Aorta (tissue), 5 donors: Measurements from ENCODE around the gene FGF14. TPM values are rescaled to one million over a fixed set of nuclear protein-coding genes. Genes with fewer than 3 reads are reported as not detected.

ENCODE experiments used
- ATAC-seq: fragments of 200-7000 bp; cut with Tn5 transposase; one replicate; pipeline ENCODE4 v1.9.1; 2022; ENCODE audit warnings: moderate library complexity; ENCODE audit not compliant: low FRiP score
- DNase-seq, 2 donors: peaks; one replicate each; pipeline ENCODE4 v3.0.0-alpha.2; 2020
- H3K27ac ChIP-seq, 2 donors: one replicate each; pipeline ENCODE4 v1.5.1; 2013; ENCODE audit warnings: low read length in 2 of 2, mild to moderate bottlenecking in 2 of 2, moderate library complexity in 2 of 2, control low read depth in 1 of 2, inconsistent platforms in 1 of 2, low read depth in 1 of 2
- H3K27me3 ChIP-seq, 2 donors: one replicate each; pipeline ENCODE4 v1.6.1; 2013; ENCODE audit warnings: control low read depth in 1 of 2, low read length in 1 of 2, mild to moderate bottlenecking in 1 of 2, moderate library complexity in 1 of 2; ENCODE audit not compliant: insufficient read depth in 2 of 2, control insufficient read depth in 1 of 2
- H3K36me3 ChIP-seq, 2 donors: one replicate each; pipeline ENCODE4 v1.6.1; 2013; ENCODE audit warnings: control low read depth in 1 of 2, low read length in 1 of 2, mild to moderate bottlenecking in 1 of 2; ENCODE audit not compliant: insufficient read depth in 2 of 2, control insufficient read depth in 1 of 2
- H3K4me1 ChIP-seq, 2 donors: one replicate each; pipeline ENCODE4 v1.6.1; 2013; ENCODE audit warnings: low read length in 2 of 2, control low read depth in 1 of 2, mild to moderate bottlenecking in 1 of 2, moderate library complexity in 1 of 2; ENCODE audit not compliant: insufficient read depth in 2 of 2, control insufficient read depth in 1 of 2
- H3K4me3 ChIP-seq, 2 donors: one replicate each; pipeline ENCODE4 v1.5.1; 2013; ENCODE audit warnings: low read length in 2 of 2, control low read depth in 1 of 2, mild to moderate bottlenecking in 1 of 2
- H3K9me3 ChIP-seq: one replicate; pipeline ENCODE4 v1.6.1; 2013; ENCODE audit warnings: mild to moderate bottlenecking, low read length; ENCODE audit not compliant: control insufficient read depth
- WGBS, 2 donors: extraction: QIAGEN DNeasy Blood & Tissue Kit; methylation state at CpG; one replicate each; pipeline ENCODE4 v1.1.7; 2013; 5-methylcytosine and 5-hydroxymethylcytosine counted together
- intact Hi-C, 2 donors: fragments of 100-400 bp; cut with DNase I; formaldehyde crosslinking; loops; one replicate each; pipeline versions ENCODE4 v1.14.2 to v1.15.0; 2022
- polyA plus RNA-seq, 2 donors: library from polyadenylated mRNA; stranded (reverse); fragments of 200-250 nt; gene quantifications; one replicate each; pipeline ENCODE4 v1.2.3, GENCODE V29; 2013
- total RNA-seq, 2 donors: library from RNA; stranded (reverse); fragmentation: NEBNext Ultra II Directional; extraction: Animal tissue kit (Norgen Biotek cat#: 25700); gene quantifications; one replicate each; pipeline ENCODE4 v1.2.1, GENCODE V29; 2021
- donor health status: healthy with polysubstance abuse.
- donor health status: Bipolar disorder and iron deficiency.
- donor health status: DM: no; HTN: no; CAD: no.
- donor health status: DM: no; HTN: no; CAD: no.
- donor health status: DM: yes; HTN: yes; CAD: no.

Gene FGF14
- total and polyA plus RNA-seq, 4 donors: 0.13 to 4.6 (median 0.72) TPM

DNA sequence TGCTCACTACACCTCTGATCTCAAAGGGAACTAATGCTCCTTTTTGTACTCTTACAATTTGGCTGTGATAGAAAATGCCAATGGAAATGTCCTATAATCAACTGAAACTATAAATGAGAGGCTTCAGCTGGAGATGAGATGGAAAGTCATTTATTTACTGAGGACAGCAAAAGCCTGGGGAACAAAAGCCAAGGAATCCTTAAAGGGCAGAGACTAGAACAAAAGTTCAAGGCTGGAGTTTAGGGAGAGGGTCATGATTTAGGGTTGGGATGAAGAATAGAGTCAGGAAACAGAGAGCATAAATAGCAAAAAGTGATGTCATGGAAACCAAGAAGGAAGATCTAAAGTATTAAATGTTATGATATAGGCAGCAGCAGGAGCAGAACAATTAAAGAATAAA, 401.1 kb downstream of the FGF14 start:
- no peaks in the 10 kb centered on the region for H3K27me3 ChIP-seq
- no peak overlapping the region for H3K27ac ChIP-seq
- H3K4me1 ChIP-seq: peaks cover 0 to 6% of the 10 kb centered on the region in 2 donors
- no peak overlapping the region for H3K4me3 ChIP-seq
- no peaks in the 10 kb centered on the region for H3K36me3 ChIP-seq
- DNase-seq: no peak
- intact Hi-C loops: loop anchor here in 1 of 2 donors (5.0 kb wide), 1 partner anchor 392 kb away; no protein-coding TSS in a partner anchor
- no peaks in the 10 kb centered on the region for H3K9me3 ChIP-seq
- no peak for ATAC-seq

DNA sequence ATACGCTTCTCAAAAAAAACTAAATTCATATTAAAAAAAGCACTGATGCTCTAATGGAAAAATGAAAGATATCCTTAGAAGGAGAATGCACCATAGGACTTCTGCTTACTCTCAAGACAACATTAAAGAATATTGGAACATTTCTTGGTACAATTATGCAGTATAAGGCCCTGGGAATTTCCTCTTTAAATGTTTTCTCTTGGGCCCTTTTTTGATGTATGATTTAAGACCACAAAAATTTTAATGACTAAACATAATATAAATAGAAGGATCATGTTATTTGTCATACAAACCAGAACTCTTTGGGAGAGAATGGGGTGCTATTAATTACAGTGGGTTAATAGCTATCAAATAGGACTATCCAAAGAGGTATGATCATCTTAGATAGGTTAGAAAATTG, 403.7 kb downstream of the FGF14 start:
- no peak overlapping the region for H3K4me3 ChIP-seq
- no peaks in the 10 kb centered on the region for H3K36me3 ChIP-seq
- H3K27me3 ChIP-seq: no peaks in the 10 kb centered on the region
- intact Hi-C loops: no loop called here
- DNase-seq (no peak), ATAC-seq (no peak)
- 85 to 88% methylated on average over 1 of the region's 1 CpG for WGBS, 2 donors
- H3K9me3 ChIP-seq: no peaks in the 10 kb centered on the region
- H3K27ac ChIP-seq: no peak overlapping the region
- H3K4me1 ChIP-seq: peaks cover 0 to 4% of the 10 kb centered on the region in 2 donors

DNA sequence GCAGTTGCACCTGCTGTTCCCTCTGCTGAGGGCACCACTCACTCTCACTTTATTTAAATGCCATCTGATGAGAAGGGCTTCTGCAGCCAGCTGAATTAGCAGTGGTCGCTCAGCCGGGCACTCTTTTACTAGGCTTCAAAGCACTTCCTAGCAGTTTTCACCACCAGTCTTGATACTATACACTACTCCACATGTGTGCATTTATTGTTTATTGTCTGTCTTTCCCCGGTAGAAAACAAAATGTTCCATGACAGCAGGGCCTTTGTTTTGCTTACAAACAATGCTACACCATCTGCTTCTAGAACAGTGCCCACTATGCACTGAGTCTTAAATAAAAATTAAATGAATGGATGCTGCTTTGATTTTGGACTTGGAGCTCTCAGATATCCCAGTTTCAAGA, 404.9 kb downstream of the FGF14 start:
- Histone ChIP-seq H3K4me1 (peaks cover 0 to 3% of the 10 kb centered on the region in 2 donors), H3K36me3 (no peaks in the 10 kb centered on the region), H3K27me3 (no peaks in the 10 kb centered on the region), H3K4me3 (no peak overlapping the region), H3K27ac (no peak overlapping the region), H3K9me3 (no peaks in the 10 kb centered on the region)
- intact Hi-C loops: no loop called here
- ATAC-seq (no peak), DNase-seq (no peak)
- 91 to 92% methylated on average over 3 of the region's 3 CpGs for WGBS, 2 donors

DNA sequence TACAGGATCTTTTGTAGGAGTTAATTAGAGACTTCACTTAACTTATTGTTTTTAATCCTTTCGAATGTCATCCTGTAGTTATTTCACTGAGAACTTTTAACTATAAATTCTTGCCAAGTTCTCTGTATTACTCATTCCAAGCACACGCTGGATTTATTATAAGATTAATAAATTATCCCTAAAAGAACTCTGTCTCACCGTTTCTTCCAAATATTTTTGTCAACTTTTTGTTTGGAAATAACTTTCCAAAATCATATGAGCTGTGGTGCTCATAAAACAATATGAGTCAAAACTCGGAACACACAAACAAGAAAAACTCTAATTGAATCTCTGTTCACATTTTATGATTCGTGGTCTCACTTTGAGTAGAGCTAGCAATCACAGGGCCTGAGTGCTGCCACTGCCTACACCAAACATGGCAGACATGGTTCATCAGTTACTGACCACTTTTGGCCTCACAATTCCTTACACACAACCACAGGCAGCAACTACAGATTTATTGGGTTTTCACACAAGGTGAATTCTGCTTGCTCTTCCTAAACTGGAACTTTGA, 412.0 kb downstream of the FGF14 start:
- Histone ChIP-seq H3K27ac (no peak overlapping the region), H3K4me1 (peaks cover 0 to 4% of the 10 kb centered on the region in 2 donors)
- 7 to 10% methylated on average over 5 of the region's 5 CpGs for WGBS, 2 donors

DNA sequence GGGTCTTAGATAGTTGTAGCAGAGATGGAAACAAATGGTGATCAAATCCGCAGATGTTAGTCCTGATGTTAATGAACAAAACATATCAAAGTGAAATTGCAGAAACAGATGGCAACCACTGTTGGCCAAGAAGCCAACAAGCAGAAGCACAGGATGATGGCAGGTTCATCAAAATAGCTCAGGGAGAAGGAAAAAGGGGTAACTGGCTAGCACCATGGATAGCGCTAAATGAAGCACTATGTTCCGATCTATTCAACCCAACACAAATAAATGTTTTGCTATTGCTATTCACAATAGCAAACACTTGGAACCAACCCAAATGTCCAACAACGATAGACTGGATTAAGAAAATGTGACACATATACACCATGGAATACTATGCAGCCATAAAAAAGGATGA, 413.7 kb downstream of the FGF14 start:
- 60 to 61% methylated on average over 4 of the region's 4 CpGs for WGBS, 2 donors

More for the DNA sequence above, 412.0 kb downstream of the FGF14 start:
- intact Hi-C loops: no loop called here
- DNase-seq (no peak), ATAC-seq (no peak)
- Histone ChIP-seq H3K4me3 (no peak overlapping the region), H3K9me3 (no peaks in the 10 kb centered on the region), H3K27me3 (no peaks in the 10 kb centered on the region), H3K36me3 (no peaks in the 10 kb centered on the region)

DNA sequence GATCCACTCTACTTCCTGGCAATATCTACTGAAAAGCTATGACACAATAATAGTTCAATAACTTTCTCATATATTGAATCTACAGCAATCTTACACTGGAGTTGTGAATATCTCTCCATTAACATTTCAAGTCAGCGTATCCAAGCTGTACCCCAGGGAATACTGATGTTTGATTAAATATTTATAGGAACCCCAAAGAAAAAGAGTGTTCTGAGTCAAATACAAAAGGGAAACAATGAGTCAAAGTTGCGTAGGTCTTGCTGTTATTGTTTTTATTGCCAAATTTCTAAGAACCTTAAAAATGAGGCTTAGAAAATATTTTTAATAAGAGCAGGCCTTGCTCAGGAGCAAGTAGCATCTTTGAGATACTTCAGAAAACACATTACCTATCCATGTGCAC, 415.5 kb downstream of the FGF14 start:
- WGBS, 2 donors: 20 to 27% methylated on average over 2 of the region's 2 CpGs
- no peaks in the 10 kb centered on the region for H3K36me3 ChIP-seq
- DNase-seq (no peak), ATAC-seq (no peak)
- intact Hi-C loops: no loop called here
- H3K4me1 ChIP-seq: peaks cover 0 to 4% of the 10 kb centered on the region in 2 donors
- H3K27me3 ChIP-seq: no peaks in the 10 kb centered on the region
- no peaks in the 10 kb centered on the region for H3K9me3 ChIP-seq
- no peak overlapping the region for H3K4me3 ChIP-seq
- H3K27ac ChIP-seq: no peak overlapping the region

More for the DNA sequence above, 413.7 kb downstream of the FGF14 start:
- ATAC-seq: no peak
- DNase-seq: no peak
- H3K4me3 ChIP-seq: no peak overlapping the region
- H3K9me3 ChIP-seq: no peaks in the 10 kb centered on the region
- H3K27me3 ChIP-seq: no peaks in the 10 kb centered on the region
- H3K36me3 ChIP-seq: no peaks in the 10 kb centered on the region
- no peak overlapping the region for H3K27ac ChIP-seq
- intact Hi-C loops: no loop called here
- H3K4me1 ChIP-seq: peaks cover 0 to 4% of the 10 kb centered on the region in 2 donors

DNA sequence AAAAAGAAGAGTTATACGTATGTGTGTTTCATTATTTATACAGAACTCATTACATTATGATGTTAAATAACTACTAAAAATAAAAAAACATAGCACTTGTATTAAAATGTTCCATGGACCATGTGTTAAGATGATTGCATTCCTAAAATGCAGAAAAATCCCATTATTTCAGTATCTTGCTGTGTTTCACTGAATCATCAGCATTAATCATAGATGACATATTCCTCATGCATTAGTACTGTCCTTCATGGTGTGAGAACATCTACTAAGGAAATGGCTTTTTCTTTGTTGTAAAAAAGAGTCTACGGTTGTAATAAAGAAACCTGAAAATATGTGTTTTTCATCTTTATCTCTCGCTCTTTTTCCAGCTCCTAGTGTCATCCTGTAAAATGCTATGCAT, 416.5 kb downstream of the FGF14 start:
- H3K4me3 ChIP-seq: no peak overlapping the region
- no peaks in the 10 kb centered on the region for H3K36me3 ChIP-seq
- DNase-seq (no peak), ATAC-seq (no peak)
- intact Hi-C loops: no loop called here
- H3K9me3 ChIP-seq: no peaks in the 10 kb centered on the region
- H3K27me3 ChIP-seq: no peaks in the 10 kb centered on the region
- WGBS, 2 donors: 85 to 87% methylated on average over 3 of the region's 3 CpGs
- H3K4me1 ChIP-seq: peaks cover 0 to 4% of the 10 kb centered on the region in 2 donors
- H3K27ac ChIP-seq: no peak overlapping the region

DNA sequence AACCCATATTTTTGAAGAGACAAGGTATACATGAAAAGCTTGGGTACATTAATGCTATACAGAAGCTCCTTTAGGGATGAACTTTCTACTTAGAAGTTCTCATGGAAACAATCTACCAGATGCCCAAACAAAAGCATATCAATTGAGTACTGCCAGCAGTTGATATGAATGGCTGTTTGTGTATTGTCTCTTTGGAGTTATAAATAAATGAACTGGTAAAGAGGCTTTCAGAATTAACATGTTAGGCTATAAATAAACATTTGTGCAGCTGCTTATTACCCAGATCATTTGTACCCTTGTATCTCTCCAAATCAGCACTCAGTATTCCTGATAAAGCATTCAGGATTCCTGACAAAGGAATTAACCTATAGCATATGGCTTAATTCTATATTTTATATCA, 418.9 kb downstream of the FGF14 start:
- Histone ChIP-seq H3K36me3 (no peaks in the 10 kb centered on the region), H3K27ac (no peak overlapping the region), H3K4me3 (no peak overlapping the region), H3K4me1 (peaks cover 2 to 4% of the 10 kb centered on the region in 2 donors), H3K27me3 (no peaks in the 10 kb centered on the region), H3K9me3 (no peaks in the 10 kb centered on the region)
- DNase-seq (no peak), ATAC-seq (no peak)
- intact Hi-C loops: no loop called here

DNA sequence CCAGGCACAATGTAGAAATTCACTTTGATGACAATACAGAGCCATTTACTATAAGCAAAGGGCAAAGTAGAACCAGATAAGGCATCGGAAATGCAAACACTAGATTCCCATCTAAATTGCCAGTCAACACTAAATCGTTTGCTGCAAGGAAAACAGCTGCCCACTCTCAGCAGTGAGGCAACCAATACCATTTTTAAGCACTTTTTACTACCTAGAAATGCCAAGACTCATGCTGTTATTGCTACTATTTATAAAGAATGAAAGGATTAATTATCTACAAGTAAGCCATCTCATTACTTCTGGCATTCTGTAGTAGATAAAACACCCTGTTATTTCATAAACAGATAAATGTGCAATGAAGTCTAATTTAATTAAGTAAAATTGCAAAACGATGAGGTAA, 422.0 kb downstream of the FGF14 start:
- Histone ChIP-seq H3K4me3 (no peak overlapping the region), H3K27ac (no peak overlapping the region), H3K36me3 (no peaks in the 10 kb centered on the region), H3K9me3 (no peaks in the 10 kb centered on the region), H3K4me1 (peaks cover 2 to 3% of the 10 kb centered on the region in 2 donors), H3K27me3 (no peaks in the 10 kb centered on the region)
- intact Hi-C loops: no loop called here
- DNase-seq (no peak), ATAC-seq (no peak)
- 52 to 55% methylated on average over 3 of the region's 3 CpGs for WGBS, 2 donors
